HG02970 (cell line): ENCODE measurements around the gene PTGR2.
"Not testable (repeated sequence)": the region's sequence is repeated elsewhere in the genome, so short reads cannot be mapped to it uniquely, and the experiment has no call there.

Experiments used
- ATAC-seq: cut with Tn5 transposase; IDR thresholded peaks from one replicate; pipeline ENCODE4 v1.9.1; 2021; ENCODE audit warnings: mild to moderate bottlenecking, moderate library complexity, moderate number of reproducible peaks; ENCODE audit not compliant: unreplicated experiment, low FRiP score

PTGR2 gene

GRCh38 chr14:73879027-73879426 is 27.4 kb downstream of the PTGR2 start:
- ATAC-seq, result no peak

GRCh38 chr14:73884438-73885190 is 33.0 kb downstream of the PTGR2 start:
- ATAC-seq, result no peak

DNA sequence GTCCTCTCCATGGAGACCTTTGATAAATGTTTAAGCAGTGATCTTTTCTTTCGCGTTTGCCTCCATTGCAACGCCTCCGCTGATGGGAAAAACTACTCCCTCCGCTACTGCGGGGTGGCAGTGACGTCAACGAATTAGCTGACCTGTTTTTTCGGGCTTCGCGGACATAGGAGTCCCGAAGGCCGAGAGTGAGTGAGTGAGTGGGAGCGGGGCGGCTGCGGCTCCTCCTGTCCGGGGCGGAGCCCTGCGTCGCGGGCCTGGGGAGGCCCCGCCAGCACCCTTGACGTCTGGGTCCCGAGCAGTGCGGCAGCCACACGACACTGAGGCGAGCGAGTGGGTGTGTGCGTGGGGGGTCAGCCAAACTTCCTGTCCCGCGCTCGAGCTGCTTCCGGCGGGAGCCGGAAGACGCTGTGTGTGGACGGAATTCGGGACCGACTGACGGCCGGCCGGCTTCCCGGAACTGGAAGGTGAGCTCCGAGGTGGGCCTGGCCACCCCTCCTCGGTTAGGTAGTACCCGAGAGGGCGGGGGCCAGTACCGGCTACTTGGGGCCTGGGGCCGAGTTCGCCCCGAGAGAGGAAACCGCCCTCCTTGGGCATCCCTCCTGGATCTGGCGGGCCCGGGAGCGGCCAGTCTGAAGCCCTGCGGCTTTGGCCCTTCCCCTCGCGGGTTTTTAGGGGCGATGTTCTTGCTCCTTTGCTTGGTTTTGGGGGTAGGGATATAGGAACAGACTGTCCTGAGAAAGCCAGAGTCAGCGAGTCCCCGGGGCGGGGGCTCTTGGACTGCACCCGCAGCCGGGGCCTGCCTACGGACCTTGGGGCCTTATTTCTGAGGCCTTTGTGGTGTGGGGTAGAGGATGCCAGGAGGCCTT is 35.1 kb downstream of the PTGR2 start, which contains the start of gene ZNF410:
Gene ZNF410 (plus strand): TSS at position 411 of the 869 bp plus-strand sequence. CDS start 5,317 bp downstream, outside the sequence.
- peak; percentile 91 for ATAC-seq

- ATAC-seq, result no peak
Measured at GRCh38 chr14:73887318-73887616, 35.6 kb downstream of the PTGR2 start.

DNA sequence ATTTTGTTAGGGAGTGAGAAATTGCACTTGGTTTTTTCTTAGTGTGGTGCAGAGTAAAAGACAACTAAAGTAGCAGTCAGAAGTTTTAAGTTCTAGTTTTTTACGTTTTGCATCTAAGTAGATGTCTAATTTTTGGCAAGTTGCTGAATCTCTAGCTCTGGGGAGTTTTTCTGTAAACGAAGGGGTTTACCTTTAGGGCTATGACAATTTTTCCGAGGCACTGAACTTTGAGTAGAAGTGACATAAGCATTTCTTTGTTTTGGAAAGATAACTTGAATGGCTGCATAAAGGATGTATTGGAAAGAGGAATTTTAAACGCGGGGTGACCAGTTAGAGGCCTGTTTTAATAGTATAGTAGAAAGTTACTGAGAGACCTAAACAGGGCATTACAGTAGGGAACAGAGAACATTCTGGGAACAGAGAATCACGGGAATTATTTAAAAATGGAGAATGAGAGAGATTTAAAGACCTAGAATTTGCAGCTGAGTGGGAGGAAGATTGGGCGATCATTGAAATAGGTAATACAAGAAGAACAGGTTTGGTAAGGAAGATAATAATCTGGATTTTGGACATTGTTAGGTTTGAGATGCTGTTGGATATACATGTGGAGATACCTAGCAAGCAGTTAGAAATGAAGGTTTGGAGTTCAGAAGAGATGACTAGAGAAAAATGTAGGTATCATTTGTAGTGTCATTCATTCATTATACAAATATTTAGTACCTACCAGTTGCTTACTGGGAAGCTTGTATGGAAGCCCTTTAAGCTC is 36.2 kb downstream of the PTGR2 start:
- no peak for ATAC-seq

- ATAC-seq, result no peak
Measured at GRCh38 chr14:73888460-73888725, 36.8 kb downstream of the PTGR2 start.

GRCh38 chr14:73888971-73889370 is 37.3 kb downstream of the PTGR2 start:
- ATAC-seq, result no peak

- no peak for ATAC-seq
Measured at GRCh38 chr14:73889376-73889775, 37.7 kb downstream of the PTGR2 start.

DNA sequence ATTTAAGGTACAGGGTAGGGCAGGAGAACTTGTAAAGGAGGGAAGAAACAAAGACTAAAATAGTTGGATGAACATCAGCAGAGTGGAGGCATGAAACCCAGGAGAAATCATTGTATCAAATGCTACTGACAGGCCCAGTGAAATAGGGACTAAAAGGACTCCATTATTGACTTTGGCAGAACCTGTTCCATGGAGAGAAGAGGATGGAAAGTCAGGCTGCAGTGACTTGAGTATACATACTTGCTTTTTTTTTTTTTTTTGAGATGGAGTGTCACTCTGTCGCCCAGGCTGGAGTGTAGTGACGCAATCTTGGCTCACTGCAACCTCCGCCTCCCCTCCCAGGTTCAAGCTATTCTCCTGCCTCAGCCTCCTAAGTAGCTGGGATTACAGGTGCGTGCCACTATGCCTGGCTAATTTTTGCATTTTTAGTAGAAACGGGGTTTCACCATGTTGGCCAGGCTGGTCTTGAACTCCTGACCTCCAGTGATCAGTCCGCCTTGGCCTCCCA is 42.6 kb downstream of the PTGR2 start:
- ATAC-seq, result not testable (repeated sequence)

DNA sequence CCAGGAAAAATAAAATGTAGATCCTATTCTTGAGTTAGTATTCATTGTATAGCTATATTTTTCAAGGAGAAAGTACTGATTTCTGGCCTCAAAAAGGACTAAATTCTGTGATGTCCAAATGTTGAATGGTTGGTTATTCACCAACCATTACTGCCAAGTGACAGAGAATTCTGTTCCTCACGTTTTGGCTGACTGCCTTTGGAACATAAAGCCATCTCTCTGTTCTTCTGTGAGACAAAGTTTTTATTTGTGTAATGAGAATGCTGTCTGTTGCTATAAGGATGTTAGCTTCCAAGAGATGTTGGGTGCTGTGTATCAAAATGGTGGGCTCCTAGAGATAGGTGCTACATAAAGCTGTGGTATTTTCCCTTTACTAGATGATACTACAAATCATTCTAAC is 44.3 kb downstream of the PTGR2 start:
- ATAC-seq, result no peak

GRCh38 chr14:73896521-73896920 is 44.9 kb downstream of the PTGR2 start:
- no peak for ATAC-seq

GRCh38 chr14:73903028-73903427 is 51.4 kb downstream of the PTGR2 start:
- ATAC-seq, result no peak

DNA sequence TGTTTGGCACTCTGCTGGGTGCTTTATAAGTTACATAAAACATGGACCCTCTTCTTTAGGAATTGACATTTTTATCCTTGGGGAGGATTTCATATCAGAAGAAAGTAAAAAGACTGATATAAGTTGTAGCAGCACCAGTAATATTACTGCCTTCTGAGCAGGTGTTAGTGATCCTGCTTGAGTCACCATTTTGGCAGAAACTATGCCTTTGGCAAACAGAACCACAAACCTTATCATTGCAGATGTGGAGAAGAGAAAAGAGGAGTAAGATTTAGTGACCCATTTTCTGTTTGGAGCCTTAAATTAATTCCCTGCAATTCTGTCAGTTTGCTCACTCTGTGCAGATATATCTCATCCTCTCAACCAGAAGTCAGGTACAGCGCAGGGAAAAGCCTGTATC is 58.0 kb downstream of the PTGR2 start:
- ATAC-seq, result no peak

DNA sequence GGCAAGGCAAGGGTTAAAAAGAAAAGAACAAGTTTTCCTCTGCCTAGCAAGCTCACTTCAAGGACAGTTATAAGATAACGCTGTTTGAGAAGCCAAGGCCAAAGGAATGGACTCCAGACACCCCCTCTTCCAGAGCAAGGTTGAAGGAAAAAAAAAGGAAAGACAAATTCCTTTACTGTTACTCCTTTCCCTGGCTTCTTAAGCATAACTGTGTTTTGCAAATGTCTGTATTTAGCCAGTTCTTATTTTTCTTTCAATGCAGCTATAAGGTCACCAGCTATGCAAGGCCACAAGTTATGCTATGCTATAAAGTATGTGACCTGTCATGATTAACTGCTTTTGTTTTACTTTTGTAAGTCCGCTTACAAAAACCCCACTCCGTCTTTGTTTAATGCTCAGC is 61.6 kb downstream of the PTGR2 start:
- no peak for ATAC-seq

DNA sequence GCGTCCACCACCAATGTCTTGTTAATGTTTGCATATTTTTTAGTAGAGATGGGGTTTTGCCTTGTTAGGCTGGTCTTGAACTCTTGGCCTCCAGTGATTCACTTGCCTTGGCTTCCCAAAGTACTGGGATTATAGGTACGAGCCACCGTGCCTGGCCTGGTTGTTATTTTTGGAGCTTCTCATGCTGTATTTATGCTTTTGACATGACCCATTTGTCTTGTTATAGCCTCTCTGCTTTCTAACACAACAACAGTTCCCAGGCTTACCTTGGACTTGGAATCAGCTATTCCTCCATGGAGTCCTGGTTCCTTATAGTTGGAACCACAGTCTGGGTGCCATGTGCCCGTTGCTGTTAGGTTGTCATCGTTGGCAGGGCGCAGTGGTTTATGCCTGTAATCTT is 64.7 kb downstream of the PTGR2 start:
- no peak for ATAC-seq

DNA sequence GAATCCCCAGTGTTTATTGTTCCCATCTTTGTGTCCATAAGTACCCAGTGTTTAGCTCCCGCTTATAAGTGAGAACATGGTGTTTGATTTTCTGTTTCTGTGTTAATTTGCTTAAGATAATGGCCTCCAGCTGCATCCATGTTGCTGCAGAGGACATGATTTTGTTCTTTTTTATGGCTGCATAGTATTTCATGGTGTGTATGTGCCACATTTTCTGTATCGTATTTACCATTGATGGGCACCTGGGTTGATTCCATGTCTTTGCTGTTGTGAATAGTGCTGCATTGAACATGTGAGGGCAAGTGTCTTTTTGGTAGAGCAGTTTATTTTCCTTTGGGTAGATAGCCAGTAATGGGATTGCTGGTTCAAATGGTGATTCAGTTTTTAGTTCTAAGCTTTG is 67.8 kb downstream of the PTGR2 start:
- not testable (repeated sequence) for ATAC-seq

- ATAC-seq, result no peak
Measured at GRCh38 chr14:73924337-73924736, 72.7 kb downstream of the PTGR2 start.
